SK-N-SH treated with all-trans-retinoic acid at 6 μM for 48 hours (cell line): Measurements from ENCODE around the gene CCL18.

Experiments
- ATAC-seq: fragments of 200-7000 bp; cut with Tn5 transposase; 3 replicates; pipeline ENCODE4 v1.9.1; 2020; ENCODE audit warnings: mild to moderate bottlenecking, moderate library complexity
- ARNTL ChIP-seq: fragments of 450-650 bp; formaldehyde crosslinking; IDR thresholded peaks from 2 replicates; pipeline ENCODE4 v1.5.0; 2020; ENCODE audit warnings: low read depth, mild to moderate bottlenecking, moderate library complexity, borderline replicate concordance
- BACH2 ChIP-seq: fragments of 250-450 bp; sonication (Bioruptor Pico); IDR thresholded peaks from 2 replicates; pipeline ENCODE4 v1.9.0; 2021; ENCODE audit warnings: mild to moderate bottlenecking, borderline replicate concordance
- CREB5 ChIP-seq: fragments of 250-450 bp; sonication (Bioruptor Pico); IDR thresholded peaks from 2 replicates; pipeline ENCODE4 v1.5.1; 2020; ENCODE audit warnings: low read depth, mild to moderate bottlenecking, moderate library complexity
- CSDC2 ChIP-seq: fragments of 250-450 bp; sonication (Bioruptor Pico); IDR thresholded peaks from 2 replicates; pipeline ENCODE4 v1.5.0; 2020; ENCODE audit warnings: mild to moderate bottlenecking, moderate library complexity
- CSRNP3 ChIP-seq: fragments of 250-450 bp; sonication (Bioruptor Pico); IDR thresholded peaks from 2 replicates; pipeline ENCODE4 v1.5.1; 2021; ENCODE audit warnings: mild to moderate bottlenecking, moderate library complexity
- GLIS3 ChIP-seq: fragments of 250-450 bp; sonication (Bioruptor Pico); IDR thresholded peaks from 2 replicates; pipeline ENCODE4 v1.5.0; 2020; ENCODE audit warnings: mild to moderate bottlenecking, moderate library complexity
- ISL1 ChIP-seq: fragments of 250-450 bp; sonication (Bioruptor Pico); IDR thresholded peaks from 2 replicates; pipeline ENCODE4 v2.1.2; 2022; ENCODE audit warnings: mild to moderate bottlenecking, moderate library complexity
- PATZ1 ChIP-seq: fragments of 250-450 bp; sonication (Bioruptor Pico); IDR thresholded peaks from 2 replicates; pipeline ENCODE4 v1.8.0; 2020; ENCODE audit warnings: mild to moderate bottlenecking, moderate library complexity, borderline replicate concordance
- POU6F1 ChIP-seq: fragments of 250-450 bp; sonication (Bioruptor Pico); IDR thresholded peaks from 2 replicates; pipeline ENCODE4 v1.8.0; 2021; ENCODE audit warnings: low read depth, mild to moderate bottlenecking, moderate library complexity, borderline replicate concordance
- PPARA ChIP-seq: fragments of 250-450 bp; sonication (Bioruptor Pico); IDR thresholded peaks from 2 replicates; pipeline ENCODE4 v1.5.0; 2020; ENCODE audit warnings: mild to moderate bottlenecking, borderline replicate concordance
- RARB ChIP-seq: fragments of 250-450 bp; sonication (Bioruptor Pico); IDR thresholded peaks from 2 replicates; pipeline ENCODE4 v1.8.0; 2021; ENCODE audit warnings: mild to moderate bottlenecking, moderate library complexity
- SNAI2 ChIP-seq: fragments of 250-450 bp; sonication (Bioruptor Pico); IDR thresholded peaks from 2 replicates; pipeline ENCODE4 v1.5.0; 2020; ENCODE audit warnings: mild to moderate bottlenecking, moderate library complexity
- TCF4 ChIP-seq: fragments of 250-450 bp; sonication (Bioruptor Pico); IDR thresholded peaks from 2 replicates; pipeline ENCODE4 v1.8.0; 2021; ENCODE audit warnings: mild to moderate bottlenecking, moderate library complexity, borderline replicate concordance
- TOX ChIP-seq: fragments of 250-450 bp; sonication (Bioruptor Pico); IDR thresholded peaks from 2 replicates; pipeline ENCODE4 v1.8.0; 2021; ENCODE audit warnings: mild to moderate bottlenecking, moderate library complexity, borderline replicate concordance
- ZFP3 ChIP-seq: fragments of 250-450 bp; sonication (Bioruptor Pico); IDR thresholded peaks from 2 replicates; pipeline ENCODE4 v1.5.0; 2020; ENCODE audit warnings: mild to moderate bottlenecking, moderate library complexity
- ZFP30 ChIP-seq: fragments of 450-650 bp; formaldehyde crosslinking; IDR thresholded peaks from 2 replicates; pipeline ENCODE4 v1.5.0; 2022; ENCODE audit warnings: mild to moderate bottlenecking, moderate library complexity
- ZNF565 ChIP-seq: fragments of 450-650 bp; formaldehyde crosslinking; conservative IDR thresholded peaks from 2 replicates; pipeline ENCODE4 v1.5.0; 2020; ENCODE audit warnings: low read depth, mild to moderate bottlenecking, moderate library complexity
- ZNF70 ChIP-seq: fragments of 450-650 bp; formaldehyde crosslinking; IDR thresholded peaks from 2 replicates; pipeline ENCODE4 v1.5.0; 2020; ENCODE audit warnings: mild to moderate bottlenecking, moderate library complexity
- ZNF8 ChIP-seq: fragments of 450-650 bp; formaldehyde crosslinking; IDR thresholded peaks from 2 replicates; pipeline ENCODE4 v1.5.0; 2020; ENCODE audit warnings: mild to moderate bottlenecking, moderate library complexity
- TF ChIP-seq, protein P1 (sequence below): fragments of 250-450 bp; sonication (Bioruptor Pico); IDR thresholded peaks from 2 replicates; pipeline ENCODE4 v1.5.0; 2020; ENCODE audit warnings: mild to moderate bottlenecking, moderate library complexity

Gene CCL18

DNA sequence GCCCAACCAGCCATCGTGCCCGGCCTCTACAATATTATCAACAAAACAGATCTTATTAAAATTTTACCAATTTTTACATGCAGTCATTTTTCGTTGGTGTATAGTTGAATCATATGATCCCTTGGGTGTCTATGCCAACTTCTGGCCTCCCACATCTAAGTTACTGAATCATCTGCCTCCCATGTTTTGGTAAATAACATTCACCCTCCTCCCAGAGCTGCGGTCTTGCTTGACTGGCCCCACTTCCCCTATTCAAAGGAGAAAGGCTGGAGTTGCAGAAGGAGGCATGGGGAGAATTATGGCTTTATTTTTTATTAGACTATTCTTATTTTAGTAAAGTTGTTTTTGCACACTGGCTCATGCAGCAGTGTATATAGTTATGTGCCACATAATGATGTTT lies 27.8 kb upstream of the CCL18 start (continued):
- TF ChIP-seq POU6F1 (CRISPR knock-in tag) (no peak), ZFP30 (CRISPR knock-in tag) (no peak), CREB5 (no peak)
- TF ChIP-seq, all 23 proteins: peak for 0

DNA sequence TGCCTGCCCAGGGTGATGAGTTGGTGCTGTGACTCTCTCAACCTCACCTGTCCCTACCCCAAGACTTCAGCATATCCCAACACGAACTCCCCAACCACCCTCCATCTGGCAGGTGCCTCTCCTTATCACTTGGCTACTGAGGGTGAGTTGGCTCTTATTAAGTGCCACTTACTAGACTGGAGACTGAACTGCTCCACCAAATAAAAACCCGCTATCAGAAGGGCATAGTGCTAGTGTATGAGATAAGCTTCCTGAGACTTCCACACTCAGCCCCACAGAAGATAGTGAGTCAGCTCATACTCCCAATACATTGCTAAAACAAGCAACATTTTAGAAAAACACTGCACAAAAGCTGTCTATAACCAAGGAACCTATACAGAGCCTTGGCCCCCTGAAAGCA lies 16.0 kb upstream of the CCL18 start:
- TF ChIP-seq ZNF8 (CRISPR knock-in tag) = no peak
- no peak for TF ChIP-seq POU6F1 (CRISPR knock-in tag)
- TF ChIP-seq, protein P1, sequence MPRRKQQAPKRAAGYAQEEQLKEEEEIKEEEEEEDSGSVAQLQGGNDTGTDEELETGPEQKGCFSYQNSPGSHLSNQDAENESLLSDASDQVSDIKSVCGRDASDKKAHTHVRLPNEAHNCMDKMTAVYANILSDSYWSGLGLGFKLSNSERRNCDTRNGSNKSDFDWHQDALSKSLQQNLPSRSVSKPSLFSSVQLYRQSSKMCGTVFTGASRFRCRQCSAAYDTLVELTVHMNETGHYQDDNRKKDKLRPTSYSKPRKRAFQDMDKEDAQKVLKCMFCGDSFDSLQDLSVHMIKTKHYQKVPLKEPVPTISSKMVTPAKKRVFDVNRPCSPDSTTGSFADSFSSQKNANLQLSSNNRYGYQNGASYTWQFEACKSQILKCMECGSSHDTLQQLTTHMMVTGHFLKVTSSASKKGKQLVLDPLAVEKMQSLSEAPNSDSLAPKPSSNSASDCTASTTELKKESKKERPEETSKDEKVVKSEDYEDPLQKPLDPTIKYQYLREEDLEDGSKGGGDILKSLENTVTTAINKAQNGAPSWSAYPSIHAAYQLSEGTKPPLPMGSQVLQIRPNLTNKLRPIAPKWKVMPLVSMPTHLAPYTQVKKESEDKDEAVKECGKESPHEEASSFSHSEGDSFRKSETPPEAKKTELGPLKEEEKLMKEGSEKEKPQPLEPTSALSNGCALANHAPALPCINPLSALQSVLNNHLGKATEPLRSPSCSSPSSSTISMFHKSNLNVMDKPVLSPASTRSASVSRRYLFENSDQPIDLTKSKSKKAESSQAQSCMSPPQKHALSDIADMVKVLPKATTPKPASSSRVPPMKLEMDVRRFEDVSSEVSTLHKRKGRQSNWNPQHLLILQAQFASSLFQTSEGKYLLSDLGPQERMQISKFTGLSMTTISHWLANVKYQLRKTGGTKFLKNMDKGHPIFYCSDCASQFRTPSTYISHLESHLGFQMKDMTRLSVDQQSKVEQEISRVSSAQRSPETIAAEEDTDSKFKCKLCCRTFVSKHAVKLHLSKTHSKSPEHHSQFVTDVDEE (CRISPR knock-in tag) = no peak
- no peak for TF ChIP-seq PATZ1 (CRISPR knock-in tag)
- TF ChIP-seq TCF4 (CRISPR knock-in tag) = no peak
- TF ChIP-seq RARB (CRISPR knock-in tag) = no peak
- TF ChIP-seq ZFP30 (CRISPR knock-in tag) = no peak
- no peak for TF ChIP-seq ZFP3
- TF ChIP-seq, all 23 proteins: peak for 0
- no peak for ATAC-seq

GRCh38 chr17:36049643-36050042 lies 14.4 kb upstream of the CCL18 start:
- ATAC-seq = no peak

More at GRCh38 chr17:36049643-36050042, 14.4 kb upstream of the CCL18 start:
- TF ChIP-seq ARNTL (CRISPR knock-in tag) (no peak), ZFP3 (no peak), CSRNP3 (CRISPR knock-in tag) (no peak), PPARA (CRISPR knock-in tag) (no peak), TOX (no peak), SNAI2 (CRISPR knock-in tag) (no peak), BACH2 (no peak), ISL1 (CRISPR knock-in tag) (no peak), GLIS3 (CRISPR knock-in tag) (no peak), ZNF70 (CRISPR knock-in tag) (no peak), TCF4 (CRISPR knock-in tag) (no peak), ZNF8 (CRISPR knock-in tag) (no peak), ZFP30 (CRISPR knock-in tag) (no peak), CSDC2 (CRISPR knock-in tag) (no peak), ZNF565 (CRISPR knock-in tag) (no peak), CREB5 (no peak)
